Tibial nerve (tissue), 3 donors: ENCODE measurements around the gene ELP5.

Source experiments
- POLR2A ChIP-seq, 2 donors: fragments of 450-650 bp; IDR thresholded peaks; one replicate each; pipeline ENCODE4 v1.6.1; 2017; ENCODE audit warnings: antibody characterized with exemption in 2 of 2, mild to moderate bottlenecking in 2 of 2, moderate library complexity in 2 of 2
- TF ChIP-seq, protein P1 (sequence below), 5 experiments: fragments of 200-600 bp in 3 of 5; fragments of 450-650 bp in 2 of 5; sonication (generic) in 3 of 5; IDR thresholded peaks; one replicate each; pipeline ENCODE4 v1.5.1; 2016 to 2019; ENCODE audit warnings: antibody characterized with exemption in 5 of 5, mild to moderate bottlenecking in 3 of 5, moderate library complexity in 2 of 5

DNA sequence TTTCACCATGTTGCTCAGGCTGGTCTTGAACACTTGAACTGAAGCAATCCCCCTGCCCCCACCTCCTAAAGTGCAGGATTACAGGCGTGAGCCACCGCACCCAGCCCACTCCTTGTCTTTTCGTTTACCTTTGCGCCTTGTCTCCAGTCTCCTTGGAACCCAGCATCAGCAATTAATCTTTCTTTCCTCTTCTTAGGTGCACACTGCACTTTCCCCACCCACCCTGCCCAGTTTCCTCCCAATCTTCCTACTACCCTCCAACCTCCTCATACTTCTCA lies 11.7 kb downstream of the ELP5 start:
- TF ChIP-seq, protein P1, sequence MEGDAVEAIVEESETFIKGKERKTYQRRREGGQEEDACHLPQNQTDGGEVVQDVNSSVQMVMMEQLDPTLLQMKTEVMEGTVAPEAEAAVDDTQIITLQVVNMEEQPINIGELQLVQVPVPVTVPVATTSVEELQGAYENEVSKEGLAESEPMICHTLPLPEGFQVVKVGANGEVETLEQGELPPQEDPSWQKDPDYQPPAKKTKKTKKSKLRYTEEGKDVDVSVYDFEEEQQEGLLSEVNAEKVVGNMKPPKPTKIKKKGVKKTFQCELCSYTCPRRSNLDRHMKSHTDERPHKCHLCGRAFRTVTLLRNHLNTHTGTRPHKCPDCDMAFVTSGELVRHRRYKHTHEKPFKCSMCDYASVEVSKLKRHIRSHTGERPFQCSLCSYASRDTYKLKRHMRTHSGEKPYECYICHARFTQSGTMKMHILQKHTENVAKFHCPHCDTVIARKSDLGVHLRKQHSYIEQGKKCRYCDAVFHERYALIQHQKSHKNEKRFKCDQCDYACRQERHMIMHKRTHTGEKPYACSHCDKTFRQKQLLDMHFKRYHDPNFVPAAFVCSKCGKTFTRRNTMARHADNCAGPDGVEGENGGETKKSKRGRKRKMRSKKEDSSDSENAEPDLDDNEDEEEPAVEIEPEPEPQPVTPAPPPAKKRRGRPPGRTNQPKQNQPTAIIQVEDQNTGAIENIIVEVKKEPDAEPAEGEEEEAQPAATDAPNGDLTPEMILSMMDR (IDR thresholded peaks at IDR 0.05): no peak
- no peak for TF ChIP-seq POLR2A (IDR thresholded peaks at IDR 0.05)
